SU-DHL-6 (cell line): ENCODE results near the gene PDE4B.

ENCODE experiments used
- H2AFZ ChIP-seq: fragments of 200-600 bp; sonication (generic); 2 replicates; pipeline ENCODE4 v1.6.1; 2014; ENCODE audit warnings: low read depth, mild to moderate bottlenecking, moderate library complexity, mixed read lengths, antibody characterized with exemption, low read length; ENCODE audit not compliant: severe bottlenecking
- H3F3A ChIP-seq: fragments of 200-600 bp; shearing (Covaris generic); 2 replicates; pipeline ENCODE4 v1.6.0; 2016; ENCODE audit warnings: antibody characterized with exemption, mild to moderate bottlenecking; ENCODE audit not compliant: insufficient read depth
- H3K27ac ChIP-seq: fragments of 200-600 bp; sonication (generic); 2 replicates; pipeline ENCODE4 v1.5.1; 2016; ENCODE audit warnings: low read depth, mild to moderate bottlenecking, low read length, moderate library complexity, mixed read lengths
- H3K27me3 ChIP-seq: fragments of 200-600 bp; sonication (generic), shearing (Covaris generic); 2 replicates; pipeline ENCODE4 v1.6.0; 2014; ENCODE audit warnings: mild to moderate bottlenecking, low read length
- H3K36me3 ChIP-seq: fragments of 200-600 bp; sonication (generic); 2 replicates; pipeline ENCODE4 v1.6.1; 2014; ENCODE audit warnings: mild to moderate bottlenecking, low read length, mixed read lengths
- H3K4me2 ChIP-seq: fragments of 300-600, 200-600 bp; shearing (Covaris generic), sonication (generic); 2 replicates; pipeline ENCODE4 v1.6.0; 2014; ENCODE audit warnings: low read length, low read depth, mild to moderate bottlenecking; ENCODE audit not compliant: poor library complexity, severe bottlenecking
- H3K4me3 ChIP-seq: fragments of 200-600 bp; sonication (generic); 2 replicates; pipeline ENCODE4 v1.5.1; 2014; ENCODE audit warnings: antibody characterized with exemption, low read length, mild to moderate bottlenecking, mixed read lengths; ENCODE audit not compliant: insufficient read depth, poor library complexity, severe bottlenecking
- H3K79me2 ChIP-seq: fragments of 200-600 bp; sonication (generic); 2 replicates; pipeline ENCODE4 v1.6.1; 2014; ENCODE audit warnings: mild to moderate bottlenecking, low read length, moderate library complexity; ENCODE audit not compliant: insufficient read depth
- H3K9ac ChIP-seq: fragments of 200-600 bp; sonication (generic); 2 replicates; pipeline ENCODE4 v1.7.0; 2014; ENCODE audit warnings: mild to moderate bottlenecking, low read length
- H3K9me2 ChIP-seq: fragments of 200-600 bp; sonication (generic); replicated peaks from 2 replicates; pipeline ENCODE4 v1.6.1; 2014; ENCODE audit warnings: low read length; ENCODE audit not compliant: insufficient read depth
- H3K9me3 ChIP-seq: fragments of 200-600 bp; sonication (generic); 2 replicates; pipeline ENCODE4 v1.6.1; 2014; ENCODE audit warnings: low read length, mixed read lengths; ENCODE audit not compliant: insufficient read depth
- H4K20me1 ChIP-seq: fragments of 200-600 bp; sonication (generic); 2 replicates; pipeline ENCODE4 v1.6.1; 2014; ENCODE audit warnings: low read depth, mild to moderate bottlenecking, antibody characterized with exemption, low read length, moderate library complexity, mixed read lengths
- EZH2phosphoT487 ChIP-seq: fragments of 200-600 bp; sonication (generic), shearing (Covaris generic); conservative IDR thresholded peaks from 2 replicates; pipeline ENCODE4 v1.6.1; 2018; ENCODE audit warnings: mild to moderate bottlenecking, antibody characterized with exemption, low read length, moderate library complexity, mixed read lengths
- TF ChIP-seq, protein P1 (sequence below): fragments of 200-600 bp; sonication (generic); IDR thresholded peaks from one replicate; pipeline ENCODE4 v1.5.1; 2017; ENCODE audit warnings: antibody characterized with exemption, mild to moderate bottlenecking, low read length, moderate library complexity; ENCODE audit not compliant: insufficient read depth, poor library complexity, severe bottlenecking

PDE4B gene

DNA sequence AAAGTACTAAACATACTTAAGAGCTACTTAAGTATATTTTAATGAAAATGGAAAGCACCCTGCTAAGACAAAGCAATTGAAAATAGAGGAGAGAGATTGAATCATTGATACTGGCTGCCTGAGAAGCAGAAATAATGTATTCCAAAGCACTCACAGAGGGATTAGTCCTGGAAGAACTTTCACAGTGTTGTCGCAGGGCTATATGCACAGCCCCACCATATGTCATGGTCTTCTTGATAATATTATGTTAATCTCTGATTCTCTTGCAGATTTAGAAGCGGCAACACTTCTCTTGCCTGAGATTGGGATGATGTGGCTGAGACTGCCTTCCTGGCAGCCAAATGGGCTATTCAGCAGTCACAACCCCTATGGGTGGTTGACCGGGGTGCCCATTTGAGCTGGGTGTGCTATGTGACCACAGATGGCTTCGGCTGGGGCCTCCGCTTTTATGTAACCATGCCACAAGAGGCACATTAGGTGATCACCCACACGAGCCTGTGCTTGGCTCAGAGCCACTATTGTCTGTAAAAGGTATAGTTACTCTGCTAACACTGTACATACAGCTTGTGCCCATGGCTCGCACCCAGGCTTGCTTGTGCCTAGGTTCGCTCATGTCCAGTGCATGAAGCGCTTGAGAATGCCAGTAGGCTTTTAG is 589.1 kb downstream of the PDE4B start:
- H3K9ac ChIP-seq, result no peak overlapping the region
- H4K20me1 ChIP-seq, result no peaks in the 10 kb centered on the region
- peak overlapping the region; percentile 41 for H3K4me2 ChIP-seq
- H3K27ac ChIP-seq, result no peak overlapping the region
- no peaks in the 10 kb centered on the region for H3K9me2 ChIP-seq
- H2AFZ ChIP-seq, result no peak overlapping the region
- H3F3A ChIP-seq, result no peaks in the 10 kb centered on the region
- no peaks in the 10 kb centered on the region; the same call in 1 of the 2 replicates for H3K36me3 ChIP-seq
- no peak for TF ChIP-seq EZH2phosphoT487
- TF ChIP-seq, protein P1, sequence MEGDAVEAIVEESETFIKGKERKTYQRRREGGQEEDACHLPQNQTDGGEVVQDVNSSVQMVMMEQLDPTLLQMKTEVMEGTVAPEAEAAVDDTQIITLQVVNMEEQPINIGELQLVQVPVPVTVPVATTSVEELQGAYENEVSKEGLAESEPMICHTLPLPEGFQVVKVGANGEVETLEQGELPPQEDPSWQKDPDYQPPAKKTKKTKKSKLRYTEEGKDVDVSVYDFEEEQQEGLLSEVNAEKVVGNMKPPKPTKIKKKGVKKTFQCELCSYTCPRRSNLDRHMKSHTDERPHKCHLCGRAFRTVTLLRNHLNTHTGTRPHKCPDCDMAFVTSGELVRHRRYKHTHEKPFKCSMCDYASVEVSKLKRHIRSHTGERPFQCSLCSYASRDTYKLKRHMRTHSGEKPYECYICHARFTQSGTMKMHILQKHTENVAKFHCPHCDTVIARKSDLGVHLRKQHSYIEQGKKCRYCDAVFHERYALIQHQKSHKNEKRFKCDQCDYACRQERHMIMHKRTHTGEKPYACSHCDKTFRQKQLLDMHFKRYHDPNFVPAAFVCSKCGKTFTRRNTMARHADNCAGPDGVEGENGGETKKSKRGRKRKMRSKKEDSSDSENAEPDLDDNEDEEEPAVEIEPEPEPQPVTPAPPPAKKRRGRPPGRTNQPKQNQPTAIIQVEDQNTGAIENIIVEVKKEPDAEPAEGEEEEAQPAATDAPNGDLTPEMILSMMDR, result no peak
- no peaks in the 10 kb centered on the region for H3K79me2 ChIP-seq
- H3K9me3 ChIP-seq, result peaks cover 19% of the 10 kb centered on the region; the same call in 1 of the 2 replicates
- H3K4me3 ChIP-seq, result no peak overlapping the region
- no peaks in the 10 kb centered on the region for H3K27me3 ChIP-seq

- Histone ChIP-seq H3K4me3 (no peak overlapping the region), H3K9me3 (peaks cover 19% of the 10 kb centered on the region; the same call in 1 of the 2 replicates)
Measured at GRCh38 chr1:66383168-66383567, 590.5 kb downstream of the PDE4B start.

DNA sequence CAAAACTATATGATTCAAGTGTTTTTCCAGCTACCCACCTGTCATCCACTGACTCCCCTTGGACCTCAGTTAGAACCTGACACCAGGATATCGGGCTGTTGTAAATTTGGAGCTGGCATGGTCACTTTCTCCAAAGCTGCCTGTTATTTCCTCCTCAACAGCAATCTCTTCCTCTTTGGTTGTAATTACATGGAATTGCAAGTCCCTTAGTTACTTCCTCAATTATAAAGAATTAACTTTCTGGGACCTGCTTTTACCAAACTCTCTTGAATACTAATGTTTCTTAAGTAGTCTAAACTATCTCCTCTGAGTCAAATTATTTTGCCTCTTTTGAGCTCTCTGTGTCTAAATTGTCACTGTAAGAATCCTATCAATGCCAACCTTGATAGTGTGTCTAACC is 590.9 kb downstream of the PDE4B start:
- no peaks in the 10 kb centered on the region for H3F3A ChIP-seq
- no peaks in the 10 kb centered on the region for H4K20me1 ChIP-seq
- H3K36me3 ChIP-seq, result no peaks in the 10 kb centered on the region; the same call in 1 of the 2 replicates
- peaks cover 19% of the 10 kb centered on the region; the same call in 1 of the 2 replicates for H3K9me3 ChIP-seq
- H3K27me3 ChIP-seq, result no peaks in the 10 kb centered on the region
- no peaks in the 10 kb centered on the region for H3K79me2 ChIP-seq
- H2AFZ ChIP-seq, result no peak overlapping the region
- H3K9me2 ChIP-seq, result no peaks in the 10 kb centered on the region
- no peak overlapping the region for H3K9ac ChIP-seq
- H3K4me2 ChIP-seq, result no peak overlapping the region
- H3K4me3 ChIP-seq, result no peak overlapping the region
- no peak overlapping the region for H3K27ac ChIP-seq
- TF ChIP-seq EZH2phosphoT487, result no peak
- TF ChIP-seq, protein P1, result no peak

More at GRCh38 chr1:66383168-66383567, 590.5 kb downstream of the PDE4B start:
- H4K20me1 ChIP-seq, result no peaks in the 10 kb centered on the region
- H3K9me2 ChIP-seq, result no peaks in the 10 kb centered on the region
- H2AFZ ChIP-seq, result no peak overlapping the region
- H3K27ac ChIP-seq, result no peak overlapping the region
- no peaks in the 10 kb centered on the region for H3K79me2 ChIP-seq
- H3F3A ChIP-seq, result no peaks in the 10 kb centered on the region
- H3K27me3 ChIP-seq, result no peaks in the 10 kb centered on the region
- no peak overlapping the region for H3K9ac ChIP-seq
- TF ChIP-seq EZH2phosphoT487, result no peak
- TF ChIP-seq, protein P1, result no peak
- no peak overlapping the region for H3K4me2 ChIP-seq
- H3K36me3 ChIP-seq, result no peaks in the 10 kb centered on the region; the same call in 1 of the 2 replicates
